ENCODE measurements around the gene RIC3. TPM values are rescaled to one million over a fixed set of nuclear protein-coding genes. Genes with fewer than 3 reads are reported as not detected.

The RIC3 gene
- total RNA-seq, 1 experiment from 2014 or later: 23.7 TPM

DNA sequence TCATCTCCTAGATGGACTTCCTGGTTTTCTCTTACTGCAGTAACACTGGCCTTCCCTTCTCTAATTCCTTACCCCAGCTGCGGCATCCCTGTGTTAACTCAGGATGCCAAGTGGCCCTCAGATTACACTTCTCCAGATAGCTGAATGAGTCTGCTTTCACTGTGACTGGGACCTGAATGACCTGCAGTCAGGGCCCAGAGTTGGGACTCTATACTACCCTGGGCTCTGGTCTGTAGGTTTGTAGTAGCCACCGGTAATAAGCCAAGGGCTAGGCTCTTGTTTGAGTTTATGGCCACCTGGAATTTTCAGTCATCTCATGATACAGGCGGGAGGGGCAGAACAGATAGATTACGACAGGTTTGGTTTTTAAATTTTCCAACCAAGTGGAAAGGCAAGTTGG is 63.7 kb downstream of the RIC3 start:
- Histone ChIP-seq H2AK5ac (ENCODE audit: insufficient read length, low read length) (no peak overlapping the region), H4K8ac (replicated peaks; ENCODE audit: insufficient read length, low read depth, low read length) (no peak overlapping the region), H3T11ph (ENCODE audit: low read length) (no peak overlapping the region), H2BK15ac (ENCODE audit: low read depth, low read length) (no peak overlapping the region), H2BK12ac (ENCODE audit: insufficient read length, low read depth, low read length) (no peak overlapping the region), H3K27ac (ENCODE audit: insufficient read length, low read depth, low read length) (no peak overlapping the region), H2AFZ (ENCODE audit: low read length) (no peak overlapping the region), H3K4me2 (ENCODE audit: insufficient read depth, insufficient read length, low read length) (no peak overlapping the region), H4K20me1 (ENCODE audit: control insufficient read depth, insufficient read depth, insufficient read length) (no peaks in the 10 kb centered on the region), H3K23me2 (ENCODE audit: insufficient read length, low read depth, low read length, poor library complexity, severe bottlenecking) (no peaks in the 10 kb centered on the region), H3K14ac (ENCODE audit: insufficient read depth, low read length) (no peak overlapping the region), H3K27me3 (ENCODE audit: insufficient read depth, low read length) (no peaks in the 10 kb centered on the region), H3K79me1 (ENCODE audit: insufficient read depth, low read depth, low read length, poor library complexity, severe bottlenecking) (no peaks in the 10 kb centered on the region), H2BK20ac (ENCODE audit: low read depth, low read length, poor library complexity, severe bottlenecking) (no peak overlapping the region), H2BK120ac (ENCODE audit: low read depth, low read length, poor library complexity, severe bottlenecking) (no peak overlapping the region), H3K56ac (ENCODE audit: insufficient read length, low read depth, low read length) (no peak overlapping the region), H3K23ac (ENCODE audit: insufficient read length, low read depth, low read length) (no peak overlapping the region), H3K18ac (ENCODE audit: insufficient read length, low read depth, low read length) (no peak overlapping the region), H3K4ac (ENCODE audit: low read depth, low read length) (no peak overlapping the region), H4K91ac (ENCODE audit: insufficient read length, low read depth, low read length) (no peak overlapping the region), H3K79me2 (ENCODE audit: insufficient read depth, low read length) (no peaks in the 10 kb centered on the region; the same call in 1 of the 2 replicates), H3K9ac (ENCODE audit: extremely low read depth, insufficient read length, low read length) (no peak overlapping the region), H3K9me3 (ENCODE audit: control insufficient read depth, low read depth, low read length) (no peaks in the 10 kb centered on the region), H3K4me1 (ENCODE audit: insufficient read depth, low read length) (no peaks in the 10 kb centered on the region), H4K5ac (ENCODE audit: insufficient read length, low read depth, low read length) (no peak overlapping the region), H2BK5ac (ENCODE audit: insufficient read length, low read length) (no peak overlapping the region)
- Mint-ChIP-seq H3K4me1 (no peaks in the 10 kb centered on the region), H3K9me3 (no peaks in the 10 kb centered on the region), H3K27ac (no peak overlapping the region), H3K4me3 (no peak overlapping the region), H3K36me3 (ENCODE audit: insufficient read depth in 1 of 3, low read depth in 3 of 3) (peaks cover 7 to 59% (median 16%) of the 10 kb centered on the region in 3 experiments; a peak in 5 of 7 replicates), H3K27me3 (ENCODE audit: low read depth) (no peaks in the 10 kb centered on the region)
- WGBS (ENCODE audit: extremely low coverage, insufficient read length, low lambda C conversion rate): no CpG with 5 or more reads among the region's 4 CpGs
- TF ChIP-seq, protein P1, sequence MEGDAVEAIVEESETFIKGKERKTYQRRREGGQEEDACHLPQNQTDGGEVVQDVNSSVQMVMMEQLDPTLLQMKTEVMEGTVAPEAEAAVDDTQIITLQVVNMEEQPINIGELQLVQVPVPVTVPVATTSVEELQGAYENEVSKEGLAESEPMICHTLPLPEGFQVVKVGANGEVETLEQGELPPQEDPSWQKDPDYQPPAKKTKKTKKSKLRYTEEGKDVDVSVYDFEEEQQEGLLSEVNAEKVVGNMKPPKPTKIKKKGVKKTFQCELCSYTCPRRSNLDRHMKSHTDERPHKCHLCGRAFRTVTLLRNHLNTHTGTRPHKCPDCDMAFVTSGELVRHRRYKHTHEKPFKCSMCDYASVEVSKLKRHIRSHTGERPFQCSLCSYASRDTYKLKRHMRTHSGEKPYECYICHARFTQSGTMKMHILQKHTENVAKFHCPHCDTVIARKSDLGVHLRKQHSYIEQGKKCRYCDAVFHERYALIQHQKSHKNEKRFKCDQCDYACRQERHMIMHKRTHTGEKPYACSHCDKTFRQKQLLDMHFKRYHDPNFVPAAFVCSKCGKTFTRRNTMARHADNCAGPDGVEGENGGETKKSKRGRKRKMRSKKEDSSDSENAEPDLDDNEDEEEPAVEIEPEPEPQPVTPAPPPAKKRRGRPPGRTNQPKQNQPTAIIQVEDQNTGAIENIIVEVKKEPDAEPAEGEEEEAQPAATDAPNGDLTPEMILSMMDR (conservative IDR thresholded peaks at IDR 0.05): no peak
- DNase-seq: no peak

All from H9 (cell line).